A549 (cell line): ENCODE measurements around the gene EEF1B2.

Experiments used
- CHD4 ChIP-seq: fragments of 200-600 bp; sonication (generic); IDR thresholded peaks from 2 replicates; pipeline ENCODE4 v1.6.1; 2016; ENCODE audit warnings: antibody characterized with exemption, mild to moderate bottlenecking, borderline replicate concordance
- CTCF ChIP-seq: fragments of >200 bp; sonication (Bioruptor Twin); formaldehyde crosslinking; IDR thresholded peaks from 3 replicates; pipeline ENCODE4 v1.5.1; 2016
- EP300 ChIP-seq, 2 experiments: fragments of >200 bp; sonication (Bioruptor Twin); formaldehyde crosslinking; IDR thresholded peaks; 2 replicates in 1 of 2; 3 replicates in 1 of 2; pipeline ENCODE4 v1.6.1; 2016 to 2017
- HOXA7 ChIP-seq: fragments of 250-450 bp; sonication (Bioruptor Pico); IDR thresholded peaks from 2 replicates; pipeline ENCODE4 v1.5.0; 2020; ENCODE audit warnings: mild to moderate bottlenecking, moderate library complexity
- KDM5A ChIP-seq: fragments of 200-600 bp; sonication (generic); IDR thresholded peaks from 2 replicates; pipeline ENCODE4 v1.6.1; 2016; ENCODE audit warnings: antibody characterized with exemption, mild to moderate bottlenecking
- MAZ ChIP-seq: fragments of 150-350 bp; IDR thresholded peaks from 2 replicates; pipeline ENCODE4 v1.6.1; 2014; ENCODE audit warnings: antibody characterized with exemption, low read depth, low read length, borderline replicate concordance
- PHF8 ChIP-seq: fragments of 200-600 bp; sonication (generic); IDR thresholded peaks from 2 replicates; pipeline ENCODE4 v1.6.1; 2016; ENCODE audit warnings: low read depth, mild to moderate bottlenecking, antibody characterized with exemption, moderate library complexity, borderline replicate concordance
- POLR2A ChIP-seq: IDR thresholded peaks from 2 replicates; pipeline ENCODE4 v1.6.1; 2012; ENCODE audit warnings: mild to moderate bottlenecking, low read length
- RAD21 ChIP-seq, 2 experiments: fragments of >200 bp in 1 of 2; sonication (Bioruptor Twin) in 1 of 2; formaldehyde crosslinking in 1 of 2; IDR thresholded peaks in 1 of 2; conservative IDR thresholded peaks in 1 of 2; 2 replicates in 1 of 2; 3 replicates in 1 of 2; pipeline ENCODE4 v1.6.1; 2012 to 2018; ENCODE audit warnings: inconsistent platforms in 1 of 2
- RCOR1 ChIP-seq: fragments of 150-350 bp; IDR thresholded peaks from 2 replicates; pipeline ENCODE4 v1.6.1; 2014; ENCODE audit warnings: antibody characterized with exemption, low read length, low read depth
- RNF2 ChIP-seq: fragments of 200-600 bp; sonication (generic); IDR thresholded peaks from 2 replicates; pipeline ENCODE4 v1.6.1; 2016; ENCODE audit warnings: low read depth, mild to moderate bottlenecking, antibody characterized with exemption, moderate library complexity, borderline replicate concordance
- SMC3 ChIP-seq: fragments of >200 bp; sonication (Bioruptor Twin); formaldehyde crosslinking; IDR thresholded peaks from 3 replicates; pipeline ENCODE4 v1.6.1; 2018; ENCODE audit warnings: inconsistent platforms
- ZFP36 ChIP-seq: fragments of 450-650 bp; IDR thresholded peaks from 2 replicates; pipeline ENCODE4 v1.6.1; 2014; ENCODE audit warnings: borderline replicate concordance; ENCODE audit not compliant: partially characterized antibody
- TF ChIP-seq, protein P1 (sequence below): IDR thresholded peaks from 2 replicates; pipeline ENCODE4 v1.6.1; 2012

DNA sequence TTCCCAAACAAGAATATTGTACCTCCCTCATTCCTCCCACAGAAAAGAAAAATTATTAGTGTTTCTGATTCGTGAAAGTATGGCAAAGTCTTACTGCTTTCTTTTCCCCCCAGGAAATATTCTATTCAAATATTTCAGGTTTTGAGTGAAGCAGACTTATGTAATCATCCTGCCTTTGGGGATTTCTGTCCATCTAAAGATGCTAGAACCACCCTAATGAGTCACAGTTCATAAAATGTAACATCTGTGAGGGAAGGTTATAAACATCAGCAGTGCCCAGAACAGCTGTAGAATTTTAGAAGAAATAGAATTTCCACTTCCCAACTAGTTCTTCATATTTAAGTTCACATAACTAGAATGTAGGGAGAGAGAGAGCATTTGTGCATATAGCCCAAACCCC is 39.0 kb downstream of the EEF1B2 start:
- TF ChIP-seq KDM5A = no peak
- no peak for TF ChIP-seq EP300 (IDR thresholded peaks at IDR 0.05)
- no peak for TF ChIP-seq CTCF
- TF ChIP-seq SMC3 = no peak
- no peak for TF ChIP-seq RNF2
- no peak for TF ChIP-seq POLR2A
- TF ChIP-seq, protein P1, sequence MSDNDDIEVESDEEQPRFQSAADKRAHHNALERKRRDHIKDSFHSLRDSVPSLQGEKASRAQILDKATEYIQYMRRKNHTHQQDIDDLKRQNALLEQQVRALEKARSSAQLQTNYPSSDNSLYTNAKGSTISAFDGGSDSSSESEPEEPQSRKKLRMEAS = no peak
- no peak for TF ChIP-seq HOXA7
- no peak for TF ChIP-seq MAZ
- TF ChIP-seq CHD4 = no peak
- TF ChIP-seq PHF8 = no peak
- no peak for TF ChIP-seq RCOR1
- TF ChIP-seq ZFP36 = no peak
- no peak for TF ChIP-seq RAD21 (conservative IDR thresholded peaks at IDR 0.05 in 1 of 2, IDR thresholded peaks at IDR 0.05 in 1 of 2)
